DOHH2 (cell line): Measurements from ENCODE around the gene MICAL3.

ENCODE experiments used
- H3F3A ChIP-seq: fragments of 200-600 bp; sonication (generic), shearing (Covaris generic); 2 replicates; pipeline ENCODE4 v1.6.0; 2016; ENCODE audit warnings: antibody characterized with exemption, mild to moderate bottlenecking; ENCODE audit not compliant: control insufficient read depth, insufficient read depth
- H3K27ac ChIP-seq: fragments of 200-600 bp; sonication (generic); 2 replicates; pipeline ENCODE4 v1.5.1; 2014; ENCODE audit warnings: low read depth, mild to moderate bottlenecking, low read length, moderate library complexity
- H3K27me3 ChIP-seq: fragments of 200-600 bp; sonication (generic); 2 replicates; pipeline ENCODE4 v1.6.1; 2014; ENCODE audit warnings: mild to moderate bottlenecking, low read length, mixed read lengths; ENCODE audit not compliant: control insufficient read depth
- H3K36me3 ChIP-seq: fragments of 200-600 bp; sonication (generic); 2 replicates; pipeline ENCODE4 v1.6.1; 2014; ENCODE audit warnings: mild to moderate bottlenecking, low read length, moderate library complexity, mixed read lengths; ENCODE audit not compliant: control insufficient read depth
- H3K4me1 ChIP-seq: fragments of 200-600 bp; sonication (generic); 2 replicates; pipeline ENCODE4 v1.6.1; 2014; ENCODE audit warnings: mild to moderate bottlenecking, low read length, mixed read lengths; ENCODE audit not compliant: control insufficient read depth
- H3K4me2 ChIP-seq: fragments of 200-600 bp; sonication (generic); 2 replicates; pipeline ENCODE4 v1.6.0; 2014; ENCODE audit warnings: mild to moderate bottlenecking, low read length, moderate library complexity
- H3K4me3 ChIP-seq: fragments of 200-600 bp; sonication (generic); 2 replicates; pipeline ENCODE4 v1.5.1; 2014; ENCODE audit warnings: mild to moderate bottlenecking, low read length, mixed read lengths
- H3K79me2 ChIP-seq: fragments of 200-600 bp; sonication (generic); 2 replicates; pipeline ENCODE4 v1.6.1; 2014; ENCODE audit warnings: mild to moderate bottlenecking, low read length, mixed read lengths; ENCODE audit not compliant: control insufficient read depth
- H3K9me2 ChIP-seq: fragments of 200-600 bp; sonication (generic); replicated peaks from 2 replicates; pipeline ENCODE4 v1.6.1; 2014; ENCODE audit warnings: mild to moderate bottlenecking, low read length, mixed read lengths; ENCODE audit not compliant: control insufficient read depth
- H3K9me3 ChIP-seq: fragments of 200-600 bp; sonication (generic); 2 replicates; pipeline ENCODE4 v1.6.1; 2014; ENCODE audit warnings: antibody characterized with exemption, low read length, mixed read lengths; ENCODE audit not compliant: control insufficient read depth, insufficient read depth
- H4K20me1 ChIP-seq: fragments of 200-600 bp; sonication (generic); 2 replicates; pipeline ENCODE4 v1.6.0; 2014; ENCODE audit warnings: low read depth, mild to moderate bottlenecking, antibody characterized with exemption, low read length, moderate library complexity; ENCODE audit not compliant: control insufficient read depth, insufficient read depth
- EZH2phosphoT487 ChIP-seq: fragments of 200-600 bp; sonication (generic); IDR thresholded peaks from 2 replicates; pipeline ENCODE4 v1.6.1; 2017; ENCODE audit warnings: borderline replicate concordance, mild to moderate bottlenecking, antibody characterized with exemption, low read length, moderate library complexity, mixed read lengths
- TF ChIP-seq, protein P1 (sequence below): fragments of 200-600 bp; sonication (generic); IDR thresholded peaks from one replicate; pipeline ENCODE4 v1.5.1; 2014; ENCODE audit warnings: antibody characterized with exemption, mild to moderate bottlenecking, low read depth, low read length; ENCODE audit not compliant: poor library complexity, severe bottlenecking

MICAL3 gene

DNA sequence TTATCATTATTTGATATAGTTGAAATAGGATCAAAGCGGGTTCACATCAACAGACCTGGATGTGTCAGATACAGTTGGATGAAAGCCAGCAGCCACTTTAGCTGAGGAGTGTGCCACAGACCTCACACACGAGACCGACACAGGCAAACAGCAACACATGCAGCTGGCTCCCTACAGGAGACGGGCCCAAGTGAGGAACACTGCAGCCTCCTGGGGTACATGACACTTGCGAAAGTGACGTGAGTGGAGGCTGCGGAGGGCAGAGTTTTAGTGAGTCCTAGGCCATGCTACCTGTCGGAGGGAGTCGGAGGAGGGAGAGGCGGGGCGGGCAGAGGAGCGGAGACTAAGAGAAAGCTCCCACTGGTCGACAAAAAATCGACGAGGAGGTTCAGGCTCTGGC, 149.2 kb downstream of the MICAL3 start:
- Histone ChIP-seq H3K27ac (no peak overlapping the region), H3K9me3 (no peaks in the 10 kb centered on the region), H3K36me3 (peaks cover 66% of the 10 kb centered on the region), H3K27me3 (no peaks in the 10 kb centered on the region), H3K9me2 (no peaks in the 10 kb centered on the region), H3K4me2 (no peak overlapping the region), H4K20me1 (no peaks in the 10 kb centered on the region), H3F3A (no peaks in the 10 kb centered on the region), H3K79me2 (no peaks in the 10 kb centered on the region), H3K4me3 (no peak overlapping the region), H3K4me1 (no peaks in the 10 kb centered on the region)
- TF ChIP-seq, protein P1, sequence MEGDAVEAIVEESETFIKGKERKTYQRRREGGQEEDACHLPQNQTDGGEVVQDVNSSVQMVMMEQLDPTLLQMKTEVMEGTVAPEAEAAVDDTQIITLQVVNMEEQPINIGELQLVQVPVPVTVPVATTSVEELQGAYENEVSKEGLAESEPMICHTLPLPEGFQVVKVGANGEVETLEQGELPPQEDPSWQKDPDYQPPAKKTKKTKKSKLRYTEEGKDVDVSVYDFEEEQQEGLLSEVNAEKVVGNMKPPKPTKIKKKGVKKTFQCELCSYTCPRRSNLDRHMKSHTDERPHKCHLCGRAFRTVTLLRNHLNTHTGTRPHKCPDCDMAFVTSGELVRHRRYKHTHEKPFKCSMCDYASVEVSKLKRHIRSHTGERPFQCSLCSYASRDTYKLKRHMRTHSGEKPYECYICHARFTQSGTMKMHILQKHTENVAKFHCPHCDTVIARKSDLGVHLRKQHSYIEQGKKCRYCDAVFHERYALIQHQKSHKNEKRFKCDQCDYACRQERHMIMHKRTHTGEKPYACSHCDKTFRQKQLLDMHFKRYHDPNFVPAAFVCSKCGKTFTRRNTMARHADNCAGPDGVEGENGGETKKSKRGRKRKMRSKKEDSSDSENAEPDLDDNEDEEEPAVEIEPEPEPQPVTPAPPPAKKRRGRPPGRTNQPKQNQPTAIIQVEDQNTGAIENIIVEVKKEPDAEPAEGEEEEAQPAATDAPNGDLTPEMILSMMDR = no peak
- TF ChIP-seq EZH2phosphoT487 = no peak

DNA sequence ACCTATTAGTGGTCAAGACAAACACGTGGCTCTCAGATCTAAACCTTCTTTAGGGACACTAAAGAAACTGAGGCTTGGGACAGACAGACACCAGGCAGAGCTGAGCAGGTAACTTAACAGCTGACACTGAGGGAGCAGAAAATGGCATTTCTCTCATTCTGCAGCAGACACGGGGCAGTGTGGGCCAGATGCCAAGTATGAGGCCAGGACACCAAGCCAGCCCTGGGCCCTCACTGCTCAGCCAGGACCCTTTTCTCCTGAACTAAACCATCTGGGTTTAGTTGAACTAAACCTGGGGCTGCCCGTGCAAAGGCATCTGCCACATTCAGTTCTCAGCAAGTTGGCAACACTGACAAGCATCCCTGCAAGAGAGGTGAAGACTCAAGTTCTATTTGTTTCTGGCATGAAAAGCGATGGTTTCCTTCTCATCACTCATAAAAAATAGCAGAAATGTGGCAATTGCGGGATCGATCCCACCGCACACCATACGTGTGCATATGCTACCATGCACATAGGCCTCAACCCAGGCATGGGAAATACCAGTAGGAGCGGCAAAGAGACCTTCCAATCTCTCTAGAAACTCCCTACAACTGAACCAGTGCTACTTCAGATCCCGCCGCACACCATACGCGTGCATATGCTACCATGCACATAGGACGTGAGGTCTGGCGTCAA, 150.0 kb downstream of the MICAL3 start:
- Histone ChIP-seq H3K27ac (no peak overlapping the region), H3K27me3 (no peaks in the 10 kb centered on the region), H3F3A (no peaks in the 10 kb centered on the region), H3K4me3 (no peak overlapping the region), H3K4me2 (no peak overlapping the region), H4K20me1 (no peaks in the 10 kb centered on the region), H3K4me1 (no peaks in the 10 kb centered on the region), H3K9me2 (no peaks in the 10 kb centered on the region), H3K36me3 (peaks cover 64% of the 10 kb centered on the region), H3K79me2 (no peaks in the 10 kb centered on the region), H3K9me3 (no peaks in the 10 kb centered on the region)
- TF ChIP-seq, protein P1 = no peak
- TF ChIP-seq EZH2phosphoT487 = no peak

DNA sequence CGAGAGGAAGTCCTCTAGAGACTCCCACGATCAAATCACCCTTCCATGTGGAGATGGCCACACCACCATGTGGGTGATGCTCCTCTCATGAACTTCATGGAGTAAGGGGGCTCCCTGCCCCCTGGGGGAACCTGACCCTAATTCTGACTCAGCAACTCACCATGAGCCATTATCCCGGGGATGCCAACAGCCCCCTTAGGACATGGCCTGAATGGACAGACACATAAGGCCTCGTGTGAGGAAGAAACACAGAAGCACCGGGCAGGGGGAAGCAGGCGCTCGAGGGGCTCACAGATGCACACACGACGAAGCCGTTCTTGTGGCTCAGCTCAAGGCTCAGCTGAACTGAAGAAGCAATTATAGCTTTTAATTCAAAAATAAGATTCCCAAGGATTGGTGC, 150.6 kb downstream of the MICAL3 start:
- Histone ChIP-seq H3K79me2 (no peaks in the 10 kb centered on the region), H3K4me1 (no peaks in the 10 kb centered on the region), H3F3A (no peaks in the 10 kb centered on the region), H3K4me2 (no peak overlapping the region), H3K9me3 (no peaks in the 10 kb centered on the region), H3K9me2 (no peaks in the 10 kb centered on the region), H3K27me3 (no peaks in the 10 kb centered on the region), H4K20me1 (no peaks in the 10 kb centered on the region), H3K4me3 (no peak overlapping the region), H3K27ac (no peak overlapping the region), H3K36me3 (peaks cover 62% of the 10 kb centered on the region)
- TF ChIP-seq EZH2phosphoT487 = no peak
- TF ChIP-seq, protein P1 = no peak
